ENCODE measurements around the gene MICAL3.
A peak's percentile ranks its signal among the peaks of the same experiment; 100 is the strongest.

The MICAL3 gene

DNA sequence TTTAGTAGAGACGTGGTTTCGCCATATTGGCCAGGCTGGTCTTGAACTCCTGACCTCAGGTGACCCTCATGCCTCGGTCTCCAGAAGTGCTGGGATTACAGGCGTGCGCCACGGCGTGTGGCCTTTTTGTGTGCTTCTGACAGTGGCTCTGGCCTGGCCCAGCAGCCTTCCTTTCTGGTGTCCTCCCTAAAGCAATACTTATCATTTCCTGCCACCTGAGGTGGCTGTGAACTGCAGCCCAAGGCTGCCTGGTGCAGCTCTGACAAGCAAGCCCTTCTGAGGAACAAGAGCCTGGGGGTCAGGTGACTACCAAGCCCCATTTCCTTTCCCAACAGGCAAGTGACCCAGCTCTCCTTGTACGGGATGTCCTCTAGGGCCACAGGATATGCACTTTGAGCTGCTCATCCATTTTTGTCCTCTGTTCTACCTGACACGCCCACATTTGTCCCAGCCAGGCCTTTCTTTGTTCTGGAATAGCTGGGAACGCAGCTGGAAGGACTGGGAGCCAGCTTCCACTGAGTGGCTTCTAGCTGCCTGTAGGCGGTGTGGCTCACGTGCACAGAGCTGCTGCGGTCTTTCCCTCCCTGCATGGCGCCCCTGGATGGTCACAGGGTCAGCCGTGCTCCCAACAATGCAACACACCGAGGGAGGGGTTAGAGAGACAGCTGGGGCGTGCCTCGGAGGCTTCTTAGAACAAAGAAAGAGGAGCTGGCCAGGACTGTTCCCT is 237.8 kb downstream of the MICAL3 start:
- no peak for DNase-seq

DNA sequence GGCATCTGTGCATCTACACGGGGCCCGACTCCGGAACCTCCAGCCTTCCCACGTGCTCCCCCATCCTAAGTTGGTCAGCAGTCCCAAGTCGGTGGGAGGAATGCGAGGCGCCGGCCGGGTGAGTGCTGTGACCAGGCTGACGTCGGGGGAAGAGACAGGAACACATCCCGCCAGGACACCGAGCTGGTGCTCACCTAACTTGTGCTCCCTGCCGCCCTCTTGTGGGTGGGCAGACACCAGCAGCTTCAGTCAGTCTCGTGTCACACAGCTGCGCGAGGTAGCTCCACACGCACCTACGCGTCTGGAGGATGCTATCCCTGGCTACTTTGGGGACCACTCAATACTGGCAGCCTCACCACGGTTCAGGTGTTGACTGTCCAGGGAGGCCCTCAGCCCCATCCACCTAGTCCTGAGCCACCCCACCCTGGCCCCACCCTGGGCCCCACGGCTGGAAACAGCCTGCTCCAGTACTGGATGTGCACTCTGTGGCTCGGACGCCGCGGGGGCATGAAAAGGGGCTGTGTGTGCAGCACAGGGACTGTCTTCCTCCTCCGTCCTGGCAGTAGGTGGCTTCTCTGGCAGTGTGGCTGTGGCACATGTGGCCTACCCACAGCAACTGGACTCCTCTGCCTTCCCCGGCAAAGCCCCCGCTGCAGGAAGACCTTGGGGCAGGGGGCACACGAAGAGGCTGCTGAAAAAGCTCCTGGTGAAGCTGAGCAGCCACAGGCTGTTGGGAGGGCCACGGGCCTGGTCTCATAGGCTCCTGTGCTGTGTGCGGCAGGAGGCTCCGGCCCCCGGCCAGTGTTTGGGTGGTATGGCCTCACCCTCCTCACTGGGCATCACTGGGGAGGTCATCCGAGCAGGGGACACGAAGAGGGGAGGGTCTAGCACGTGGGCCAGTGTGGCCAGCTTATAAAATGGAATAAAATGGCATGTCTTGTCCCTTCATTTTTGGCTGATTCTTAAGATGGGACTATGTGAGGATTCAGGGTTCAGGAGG is 238.9 kb downstream of the MICAL3 start:
- DNase-seq: peak; percentile 6

DNA sequence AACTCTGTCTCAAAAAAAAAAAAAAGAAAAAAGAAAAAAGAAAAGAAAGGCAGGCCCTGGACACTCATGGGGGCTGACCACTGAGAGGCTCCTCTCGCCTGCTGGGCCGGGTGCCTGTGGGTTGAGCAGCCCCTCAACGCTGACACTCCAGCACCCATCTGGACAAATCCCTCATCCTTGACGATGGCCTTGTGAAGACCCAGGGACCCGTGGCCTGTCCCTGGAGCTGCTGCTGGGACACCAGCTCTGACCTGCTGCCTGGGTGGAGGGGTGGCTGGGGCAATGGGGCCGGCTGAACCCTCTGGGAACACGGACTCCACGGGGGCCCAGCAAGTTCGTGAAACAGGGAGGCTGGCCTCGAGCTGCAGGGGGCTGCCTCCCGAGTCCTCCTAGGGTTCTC is 239.6 kb downstream of the MICAL3 start:
- DNase-seq: no peak

DNA sequence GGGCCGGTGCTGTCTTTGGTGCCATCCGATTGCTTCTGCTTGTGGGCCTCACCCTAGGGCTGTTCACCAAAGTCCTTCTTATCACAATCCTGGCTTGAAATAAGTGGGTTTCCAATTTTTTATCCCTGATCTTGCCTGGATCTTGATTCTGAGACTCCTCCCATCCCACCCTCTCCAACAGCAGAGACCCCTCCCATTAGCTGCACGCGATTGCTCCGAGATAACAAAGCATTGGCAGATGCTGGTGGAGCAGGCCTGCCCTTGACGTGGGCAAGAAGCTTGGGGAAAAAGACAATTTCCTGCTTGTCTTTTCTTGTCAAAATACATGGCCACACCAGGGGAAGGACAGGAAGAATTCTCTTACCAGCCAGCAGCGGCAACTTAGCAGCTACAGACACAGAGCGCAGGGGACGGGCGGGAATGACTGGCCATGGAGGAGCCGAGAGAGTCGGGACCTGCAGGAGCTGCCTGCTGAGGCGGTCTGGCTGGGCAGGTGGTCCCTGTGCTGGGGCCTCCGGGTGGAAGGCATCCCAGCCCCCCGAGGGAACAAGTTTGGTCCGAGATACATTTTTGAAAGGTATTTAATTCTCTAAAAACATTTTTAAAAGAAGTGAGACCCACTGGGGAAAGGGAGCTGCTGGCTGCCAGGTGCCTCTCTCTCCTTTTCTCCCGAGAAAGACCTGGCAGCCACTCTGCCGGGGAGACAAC is 240.4 kb downstream of the MICAL3 start:
- DNase-seq: no peak

DNA sequence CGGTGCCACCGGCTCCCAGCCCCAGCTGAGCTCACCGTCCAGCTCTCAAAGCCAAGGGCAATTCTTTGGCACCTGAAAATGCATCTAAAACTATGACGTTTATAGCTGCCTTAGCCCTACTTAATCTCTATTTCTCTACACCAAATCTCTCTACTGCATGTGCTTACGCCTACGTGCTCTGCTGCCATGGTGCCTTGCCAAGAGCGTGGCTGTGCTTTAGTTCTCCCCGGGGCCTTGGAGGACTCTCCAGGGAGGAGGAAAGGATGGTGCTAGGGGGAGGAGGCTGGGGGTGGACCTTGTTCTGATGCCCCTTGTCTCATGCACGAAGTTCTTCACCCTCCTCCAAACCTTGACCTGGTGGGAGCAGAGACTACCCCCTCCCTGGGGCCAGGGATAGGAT is 241.0 kb downstream of the MICAL3 start:
- DNase-seq: no peak

DNA sequence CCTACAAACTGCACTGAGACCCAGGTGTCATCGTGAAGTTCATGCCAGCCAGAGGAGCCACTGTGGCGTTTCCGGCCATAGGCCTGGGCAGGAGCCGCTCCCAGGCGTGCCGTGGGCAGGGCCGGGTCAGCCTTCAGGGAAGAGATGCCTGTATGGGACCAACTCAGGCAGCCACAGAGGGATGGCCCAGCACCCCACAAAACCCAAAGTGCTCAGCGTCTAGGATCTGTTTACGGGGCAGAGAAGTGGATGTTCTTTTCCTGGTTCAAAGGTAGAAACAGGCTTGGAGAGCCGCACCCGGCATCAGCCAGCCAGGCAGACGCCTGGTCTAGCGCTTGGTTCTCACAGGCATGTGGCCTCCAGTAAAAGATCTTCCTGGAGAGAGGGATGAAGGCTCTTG is 241.7 kb downstream of the MICAL3 start:
- DNase-seq: no peak

- DNase-seq: no peak
These were observed 242.2 kb downstream of the MICAL3 start for GRCh38 chr22:17782158-17782557.

DNA sequence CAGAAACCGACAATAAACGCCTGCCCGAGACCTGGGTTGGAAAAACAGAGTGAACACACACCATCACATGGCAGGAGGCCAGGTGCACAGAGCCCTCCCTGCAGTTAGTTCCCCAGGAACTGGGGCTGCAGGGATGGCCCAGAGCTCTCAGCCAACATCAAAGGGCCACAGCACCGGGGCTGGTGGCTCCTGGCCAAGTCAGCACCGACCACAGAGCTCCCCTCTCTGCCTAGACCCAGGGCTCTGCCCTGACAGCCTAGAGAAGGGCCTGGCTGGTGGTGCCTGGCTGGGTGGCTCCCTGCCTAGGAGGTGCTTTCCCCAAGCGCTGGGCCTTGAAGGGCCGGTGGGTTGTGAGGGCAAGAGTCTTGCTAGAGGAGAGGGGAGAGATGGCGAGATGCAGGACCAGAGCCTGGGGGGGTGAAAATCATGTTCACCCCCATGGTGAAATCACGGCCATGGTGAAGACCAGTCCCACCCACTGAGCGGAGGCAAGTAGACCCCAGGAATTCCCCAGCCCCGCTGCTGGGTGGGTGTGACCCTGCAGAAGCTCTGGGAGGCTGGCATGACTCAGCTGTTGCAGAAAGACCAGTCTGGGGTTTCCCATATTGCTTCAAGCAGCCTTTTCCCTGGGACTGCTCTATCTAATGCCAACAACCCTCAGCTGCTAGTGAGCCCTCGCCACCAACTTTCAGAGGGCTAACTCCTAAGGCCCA is 242.9 kb downstream of the MICAL3 start:
- peak; percentile 29 for DNase-seq

DNA sequence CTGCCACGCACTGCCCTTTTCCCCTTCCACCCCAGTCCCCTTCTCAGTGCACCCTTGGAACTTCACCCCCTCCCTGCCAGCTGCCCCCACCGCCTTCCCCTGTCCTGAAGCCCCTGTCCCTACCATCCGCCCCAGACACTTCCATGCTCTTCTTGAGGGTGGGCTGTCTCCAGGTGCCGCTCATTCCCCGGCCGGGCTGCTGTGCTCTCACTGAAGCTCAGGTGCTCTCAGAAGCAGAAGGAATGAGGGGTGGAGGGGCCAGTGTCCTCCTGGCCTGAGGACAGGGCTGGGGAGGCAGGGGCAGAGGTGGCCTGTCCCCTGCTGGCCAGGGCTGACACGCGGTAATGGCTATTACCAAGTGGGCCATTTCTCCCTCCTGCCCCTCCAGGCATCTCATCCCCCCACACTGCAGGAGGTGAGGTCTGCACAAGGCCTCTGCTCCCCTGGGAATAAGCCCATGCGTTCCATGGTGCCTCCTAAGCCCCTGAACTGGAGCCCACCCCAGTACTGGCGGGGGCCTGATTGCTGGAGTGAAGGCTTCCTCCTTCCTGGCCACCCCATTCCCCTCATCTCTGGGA is 243.5 kb downstream of the MICAL3 start:
- DNase-seq: no peak

- no peak for DNase-seq
These were observed 244.1 kb downstream of the MICAL3 start for GRCh38 chr22:17780116-17780740.

- DNase-seq: no peak
These were observed 244.9 kb downstream of the MICAL3 start for GRCh38 chr22:17779286-17780115.

- DNase-seq: no peak
These were observed 245.9 kb downstream of the MICAL3 start for GRCh38 chr22:17778412-17778976.

DNA sequence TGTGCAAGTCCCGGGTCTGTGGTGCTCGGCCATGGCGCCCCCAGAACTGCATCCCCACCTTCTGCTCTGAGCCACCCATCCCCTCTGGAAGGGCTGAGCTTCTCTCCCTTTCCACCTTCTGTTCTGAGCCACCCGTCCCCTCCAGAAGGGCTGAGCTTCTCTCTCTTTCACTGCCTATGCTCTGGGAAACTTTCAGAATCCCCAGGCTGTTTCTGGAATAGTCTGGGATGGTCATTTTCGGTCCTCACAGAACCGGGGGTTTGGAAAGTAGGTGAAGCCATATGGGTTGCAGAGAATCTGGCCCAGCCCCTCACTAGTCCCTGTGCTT is 246.7 kb downstream of the MICAL3 start:
- DNase-seq: no peak

DNA sequence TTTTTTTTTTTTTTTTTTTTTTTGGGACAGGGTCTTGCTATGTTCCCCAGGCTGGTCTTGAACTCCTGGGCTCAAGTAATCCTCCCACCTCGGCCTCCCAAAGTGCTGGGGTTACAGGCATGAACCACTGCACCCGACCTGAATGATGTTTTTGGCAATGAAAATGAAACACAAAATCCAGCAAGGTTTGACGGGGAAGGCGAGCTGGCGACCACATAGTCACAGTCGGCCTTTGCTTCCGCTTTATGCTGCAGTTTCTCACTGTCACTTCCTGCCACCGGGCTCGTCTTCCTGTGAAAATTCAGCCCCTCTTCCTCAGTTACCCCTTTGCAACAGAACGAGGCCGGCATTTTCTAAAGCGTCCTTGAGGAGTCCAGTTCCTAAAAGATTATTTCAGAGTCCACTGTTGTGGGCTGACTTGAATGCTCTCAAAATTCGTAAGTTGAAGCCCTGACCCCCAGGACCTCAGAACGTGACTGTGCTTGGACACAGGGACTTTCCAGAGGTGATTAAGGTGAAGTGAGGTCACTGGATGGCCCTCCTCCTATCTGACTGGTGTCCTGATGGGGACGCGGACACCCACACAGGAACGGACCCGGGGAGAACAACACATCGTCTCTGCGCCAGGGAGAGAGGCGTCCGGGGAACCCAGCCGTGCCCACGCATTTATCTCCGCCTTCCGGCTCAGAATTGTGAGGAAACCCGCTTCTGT is 247.2 kb downstream of the MICAL3 start:
- DNase-seq: no peak

GRCh38 chr22:17775781-17776465 is 248.4 kb downstream of the MICAL3 start:
- DNase-seq: no peak

DNA sequence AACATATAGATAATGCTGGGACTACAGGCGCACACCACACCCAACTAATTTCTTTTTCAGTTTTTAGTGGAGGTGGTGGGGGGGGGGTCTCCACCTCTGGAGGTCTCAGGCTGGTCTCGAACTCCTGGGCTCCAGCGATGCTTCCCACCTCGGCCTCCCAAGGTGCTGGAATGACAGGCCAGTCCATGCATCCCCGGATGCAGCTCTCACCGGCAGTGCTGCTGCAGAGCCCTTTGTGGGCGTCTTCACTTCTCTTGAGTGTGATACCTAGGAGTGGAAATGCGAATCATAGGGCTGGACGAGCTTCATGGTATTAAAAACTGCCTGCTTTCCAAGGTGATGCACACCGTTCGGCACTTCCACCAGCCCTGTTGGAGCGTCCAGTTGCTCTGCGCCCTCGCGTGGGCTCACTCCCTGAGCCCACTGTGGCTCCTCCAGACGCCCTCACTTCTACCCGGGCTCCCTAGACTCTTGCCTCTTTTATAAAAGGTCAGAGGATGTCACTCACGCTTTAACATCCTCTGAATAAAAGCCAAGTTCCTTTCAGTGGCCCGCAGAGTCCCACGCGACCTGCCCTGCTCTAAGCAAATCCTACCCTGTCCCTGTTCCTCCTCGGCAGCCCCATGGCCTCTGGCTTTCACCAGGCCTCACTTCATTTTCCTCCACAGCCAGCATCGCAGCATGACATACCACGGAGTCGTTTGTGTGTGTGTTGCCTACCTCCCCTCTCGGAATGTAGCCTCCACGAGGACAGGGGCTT is 249.3 kb downstream of the MICAL3 start:
- DNase-seq: no peak

- DNase-seq: peak; percentile 40
These were observed 250.0 kb downstream of the MICAL3 start, which contains the start of gene BID for GRCh38 chr22:17774206-17774925. TSS of gene BID (minus strand) at chr22:17774469. CDS start at chr22:17750116, 24,353 bp downstream.
